HepG2 (cell line): ENCODE data around the gene SYN1. TPM values are rescaled to one million over a fixed set of nuclear protein-coding genes. Genes with fewer than 3 reads are reported as not detected.

Experiments
- AGO1 ChIP-seq: fragments of 200-400 bp; formaldehyde crosslinking; IDR thresholded peaks from 2 replicates; pipeline ENCODE4 v1.6.1; 2017; ENCODE audit warnings: mild to moderate bottlenecking, low read depth, low read length, moderate library complexity; ENCODE audit not compliant: poor library complexity, severe bottlenecking
- ARNT ChIP-seq: fragments of 450-650 bp; IDR thresholded peaks from 2 replicates; pipeline ENCODE4 v1.6.1; 2017
- EEA1 ChIP-seq: sonication (generic); formaldehyde crosslinking; IDR thresholded peaks from 2 replicates; pipeline ENCODE4 v1.5.1; 2020; ENCODE audit warnings: mild to moderate bottlenecking, missing genetic modification reagents, borderline replicate concordance
- ELF4 ChIP-seq: sonication (generic); formaldehyde crosslinking; IDR thresholded peaks from 2 replicates; pipeline ENCODE4 v1.5.0; 2020; ENCODE audit warnings: missing genetic modification reagents, mild to moderate bottlenecking, moderate library complexity, borderline replicate concordance
- HMG20A ChIP-seq: IDR thresholded peaks from 2 replicates; pipeline ENCODE4 v1.6.1; 2016; ENCODE audit warnings: borderline replicate concordance
- IKZF4 ChIP-seq: sonication (generic); formaldehyde crosslinking; IDR thresholded peaks from 2 replicates; pipeline ENCODE4 v1.5.1; 2020; ENCODE audit warnings: borderline replicate concordance, mild to moderate bottlenecking, low read depth, missing genetic modification reagents; ENCODE audit errors: not compliant biosample characterization
- JUND ChIP-seq: sonication (generic); formaldehyde crosslinking; IDR thresholded peaks from 2 replicates; pipeline ENCODE4 v1.8.0; 2022; ENCODE audit warnings: mild to moderate bottlenecking, missing genetic modification reagents
- KLF16 ChIP-seq, 2 experiments: sonication (generic) in 1 of 2; formaldehyde crosslinking in 1 of 2; IDR thresholded peaks; 2 replicates each; pipeline versions ENCODE4 v1.6.1 to v1.8.0; 2016 to 2023; ENCODE audit warnings: missing genetic modification reagents in 2 of 2, missing compliant biosample characterization in 1 of 2
- MAZ ChIP-seq, 2 experiments: sonication (generic) in 1 of 2; formaldehyde crosslinking in 1 of 2; IDR thresholded peaks; 2 replicates each; pipeline versions ENCODE4 v1.5.0 to v1.6.1; 2012 to 2020; ENCODE audit warnings: low read depth in 2 of 2, mild to moderate bottlenecking in 2 of 2, borderline replicate concordance in 1 of 2, improper control_type of control experiment in 1 of 2, low read length in 1 of 2, missing genetic modification reagents in 1 of 2, moderate library complexity in 1 of 2
- MXI1 ChIP-seq: IDR thresholded peaks from 3 replicates; pipeline ENCODE4 v1.6.1; 2012; ENCODE audit warnings: low read depth, low read length, inconsistent platforms, borderline replicate concordance
- RCOR2 ChIP-seq: IDR thresholded peaks from 2 replicates; pipeline ENCODE4 v1.6.1; 2016; ENCODE audit warnings: missing biosample characterization, missing genetic modification reagents
- RFX1 ChIP-seq: fragments of 450-650 bp; IDR thresholded peaks from 2 replicates; pipeline ENCODE4 v1.6.1; 2017
- SIN3A ChIP-seq: IDR thresholded peaks from 2 replicates; pipeline ENCODE4 v1.6.1; 2011; ENCODE audit warnings: low read depth, mild to moderate bottlenecking, control low read depth, low read length, borderline replicate concordance
- ZBTB8A ChIP-seq: sonication (generic); formaldehyde crosslinking; IDR thresholded peaks from 2 replicates; pipeline ENCODE4 v1.4.0; 2020; ENCODE audit warnings: mild to moderate bottlenecking, low read depth, missing genetic modification reagents, borderline replicate concordance
- ZNF570 ChIP-seq: sonication (generic); formaldehyde crosslinking; IDR thresholded peaks from 2 replicates; pipeline ENCODE4 v1.4.0; 2020; ENCODE audit warnings: mild to moderate bottlenecking, missing genetic modification reagents, borderline replicate concordance
- polyA plus RNA-seq, 8 experiments: library from polyadenylated mRNA; depleted of rRNA in 3 of 8; stranded (reverse) in 7 of 8; unstranded in 1 of 8; fragments of >200 nt; fragmentation: Illumina TruSeq in 4 of 8; extraction: Trizol in 4 of 8; gene quantifications; 2 replicates each; pipeline versions ENCODE4 v1.2.1 to v1.2.3, GENCODE V29; 2011 to 2016; ENCODE audit warnings: low read depth in 4 of 8, missing spikeins in 1 of 8, mixed read lengths in 1 of 8; ENCODE audit not compliant: insufficient read depth in 1 of 8
- total RNA-seq, 5 experiments: library from RNA; depleted of rRNA; stranded (reverse); fragments of >200 nt; fragmentation: Illumina TruSeq; extraction: Trizol; gene quantifications; 2 replicates each; pipeline ENCODE4 v1.2.3, GENCODE V29; 2016; ENCODE audit warnings: low read depth in 1 of 5
- TF ChIP-seq, protein P1 (sequence below), 2 experiments: sonication (generic) in 1 of 2; formaldehyde crosslinking in 1 of 2; IDR thresholded peaks; 2 replicates each; pipeline versions ENCODE4 v1.5.1 to v1.6.1; 2011 to 2020; ENCODE audit warnings: borderline replicate concordance in 1 of 2, low read depth in 1 of 2, low read length in 1 of 2, mild to moderate bottlenecking in 1 of 2, missing genetic modification reagents in 1 of 2, moderate library complexity in 1 of 2
- TF ChIP-seq, protein P2 (sequence below): sonication (generic); formaldehyde crosslinking; IDR thresholded peaks from 2 replicates; pipeline ENCODE4 v1.8.0; 2022; ENCODE audit warnings: missing genetic modification reagents, mild to moderate bottlenecking, borderline replicate concordance
- TF ChIP-seq, protein P3 (sequence below), 2 experiments: sonication (generic) in 1 of 2; formaldehyde crosslinking in 1 of 2; IDR thresholded peaks; 2 replicates each; pipeline versions ENCODE4 v1.4.0 to v1.6.1; 2016 to 2020; ENCODE audit warnings: borderline replicate concordance in 1 of 2, low read depth in 1 of 2, mild to moderate bottlenecking in 1 of 2, missing genetic modification reagents in 1 of 2

The SYN1 gene
- total and polyA plus RNA-seq, 2 of the 13 experiments (the other 11 are each of a cell fraction or from before 2014, with no cell fraction given), result not detected

DNA sequence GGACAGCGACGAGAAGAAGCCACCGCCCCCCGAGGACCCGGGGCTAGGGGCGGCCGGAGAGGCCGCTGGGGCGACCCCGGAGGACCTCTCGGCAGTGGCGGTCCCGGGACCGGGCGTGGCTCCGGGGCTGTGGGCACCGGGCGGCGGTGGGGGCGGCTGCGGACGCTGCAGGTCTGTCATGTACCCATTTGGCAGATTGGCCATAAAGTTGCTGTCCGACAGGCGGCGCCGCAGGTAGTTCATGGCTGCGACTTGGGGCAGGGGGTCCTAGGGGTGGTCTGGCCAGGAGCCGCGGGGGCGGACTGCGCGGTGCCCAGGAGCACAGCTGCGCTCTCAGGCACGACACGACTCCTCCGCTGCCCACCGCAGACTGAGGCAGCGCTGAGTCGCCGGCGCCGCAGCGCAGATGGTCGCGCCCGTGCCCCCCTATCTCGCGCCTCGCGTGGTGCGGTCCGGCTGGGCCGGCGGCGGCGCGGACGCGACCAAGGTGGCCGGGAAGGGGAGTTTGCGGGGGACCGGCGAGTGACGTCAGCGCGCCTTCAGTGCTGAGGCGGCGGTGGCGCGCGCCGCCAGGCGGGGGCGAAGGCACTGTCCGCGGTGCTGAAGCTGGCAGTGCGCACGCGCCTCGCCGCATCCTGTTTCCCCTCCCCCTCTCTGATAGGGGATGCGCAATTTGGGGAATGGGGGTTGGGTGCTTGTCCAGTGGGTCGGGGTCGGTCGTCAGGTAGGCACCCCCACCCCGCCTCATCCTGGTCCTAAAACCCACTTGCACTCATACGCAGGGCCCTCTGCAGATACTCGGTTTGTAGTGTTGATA, at the start of gene SYN1 (continued):
- TF ChIP-seq, protein P1, sequence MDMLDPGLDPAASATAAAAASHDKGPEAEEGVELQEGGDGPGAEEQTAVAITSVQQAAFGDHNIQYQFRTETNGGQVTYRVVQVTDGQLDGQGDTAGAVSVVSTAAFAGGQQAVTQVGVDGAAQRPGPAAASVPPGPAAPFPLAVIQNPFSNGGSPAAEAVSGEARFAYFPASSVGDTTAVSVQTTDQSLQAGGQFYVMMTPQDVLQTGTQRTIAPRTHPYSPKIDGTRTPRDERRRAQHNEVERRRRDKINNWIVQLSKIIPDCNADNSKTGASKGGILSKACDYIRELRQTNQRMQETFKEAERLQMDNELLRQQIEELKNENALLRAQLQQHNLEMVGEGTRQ (IDR thresholded peaks at IDR 0.05; ENCODE audit: low read depth, low read length), result no peak
- TF ChIP-seq, protein P1 (CRISPR knock-in tag; IDR thresholded peaks at IDR 0.05; ENCODE audit: borderline replicate concordance), result no peak
- TF ChIP-seq AGO1, result no peak
- TF ChIP-seq ZBTB8A (CRISPR knock-in tag), result no peak
- TF ChIP-seq ELF4 (CRISPR knock-in tag), result no peak
- TF ChIP-seq JUND (CRISPR knock-in tag), result peak; percentile 76; the same call in 1 of the 2 replicates
- no peak for TF ChIP-seq ARNT
- TF ChIP-seq IKZF4 (CRISPR knock-in tag), result no peak
- TF ChIP-seq, protein P2, sequence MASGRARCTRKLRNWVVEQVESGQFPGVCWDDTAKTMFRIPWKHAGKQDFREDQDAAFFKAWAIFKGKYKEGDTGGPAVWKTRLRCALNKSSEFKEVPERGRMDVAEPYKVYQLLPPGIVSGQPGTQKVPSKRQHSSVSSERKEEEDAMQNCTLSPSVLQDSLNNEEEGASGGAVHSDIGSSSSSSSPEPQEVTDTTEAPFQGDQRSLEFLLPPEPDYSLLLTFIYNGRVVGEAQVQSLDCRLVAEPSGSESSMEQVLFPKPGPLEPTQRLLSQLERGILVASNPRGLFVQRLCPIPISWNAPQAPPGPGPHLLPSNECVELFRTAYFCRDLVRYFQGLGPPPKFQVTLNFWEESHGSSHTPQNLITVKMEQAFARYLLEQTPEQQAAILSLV (CRISPR knock-in tag), result 0 out of 2 replicates have a peak, but pooled peaks have one; percentile 57
- no peak for TF ChIP-seq ZNF570 (CRISPR knock-in tag)
- TF ChIP-seq KLF16 (CRISPR knock-in tag; IDR thresholded peaks at IDR 0.05), result peak in 1 of 2 experiments; percentile 51; a peak in 1 of 4 replicates
- 0 out of 2 replicates have a peak, but pooled peaks have one; percentile 40 for TF ChIP-seq EEA1 (CRISPR knock-in tag)
- TF ChIP-seq HMG20A (CRISPR knock-in tag), result no peak
- TF ChIP-seq MAZ (IDR thresholded peaks at IDR 0.05; ENCODE audit: borderline replicate concordance, low read depth, low read length), result 0 out of 2 replicates have a peak, but pooled peaks have one; percentile 59
- TF ChIP-seq MAZ (CRISPR knock-in tag; IDR thresholded peaks at IDR 0.05; ENCODE audit: low read depth), result peak; percentile 60; the same call in 1 of the 2 replicates
- TF ChIP-seq, protein P3, sequence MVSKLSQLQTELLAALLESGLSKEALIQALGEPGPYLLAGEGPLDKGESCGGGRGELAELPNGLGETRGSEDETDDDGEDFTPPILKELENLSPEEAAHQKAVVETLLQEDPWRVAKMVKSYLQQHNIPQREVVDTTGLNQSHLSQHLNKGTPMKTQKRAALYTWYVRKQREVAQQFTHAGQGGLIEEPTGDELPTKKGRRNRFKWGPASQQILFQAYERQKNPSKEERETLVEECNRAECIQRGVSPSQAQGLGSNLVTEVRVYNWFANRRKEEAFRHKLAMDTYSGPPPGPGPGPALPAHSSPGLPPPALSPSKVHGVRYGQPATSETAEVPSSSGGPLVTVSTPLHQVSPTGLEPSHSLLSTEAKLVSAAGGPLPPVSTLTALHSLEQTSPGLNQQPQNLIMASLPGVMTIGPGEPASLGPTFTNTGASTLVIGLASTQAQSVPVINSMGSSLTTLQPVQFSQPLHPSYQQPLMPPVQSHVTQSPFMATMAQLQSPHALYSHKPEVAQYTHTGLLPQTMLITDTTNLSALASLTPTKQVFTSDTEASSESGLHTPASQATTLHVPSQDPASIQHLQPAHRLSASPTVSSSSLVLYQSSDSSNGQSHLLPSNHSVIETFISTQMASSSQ (IDR thresholded peaks at IDR 0.05; ENCODE audit: low read depth), result no peak
- TF ChIP-seq, protein P3 (CRISPR knock-in tag; IDR thresholded peaks at IDR 0.05; ENCODE audit: borderline replicate concordance), result no peak; the same call in 1 of the 2 replicates
- peak; percentile 49; the same call in 1 of the 3 replicates for TF ChIP-seq MXI1
- no peak for TF ChIP-seq RCOR2
- TF ChIP-seq RFX1, result no peak
- no peak for TF ChIP-seq SIN3A
